GM23338 (cell line): Measurements from ENCODE around the gene MRGPRG. TPM values are rescaled to one million over a fixed set of nuclear protein-coding genes. Genes with fewer than 3 reads are reported as not detected.

Experiments used
- ATAC-seq: fragments of 200-7000 bp; cut with Tn5 transposase; 3 replicates; pipeline ENCODE4 v1.9.1; 2020
- DNase-seq: peaks from one replicate; pipeline ENCODE4 v3.0.0-alpha.2; 2015; ENCODE audit warnings: low spot score
- H2AFZ ChIP-seq: fragments of 200-600 bp; sonication (generic); 2 replicates; pipeline ENCODE4 v1.8.0; 2016; ENCODE audit warnings: antibody characterized with exemption, mild to moderate bottlenecking, moderate library complexity
- H3F3A ChIP-seq: fragments of 200-600 bp; sonication (generic); replicated peaks from 2 replicates; pipeline ENCODE4 v1.8.0; 2017; ENCODE audit warnings: antibody characterized with exemption, mixed run types, low read depth
- H3K27ac ChIP-seq: fragments of 200-600 bp; sonication (generic); 2 replicates; pipeline ENCODE4 v1.6.1; 2016; ENCODE audit warnings: low read depth
- H3K27me3 ChIP-seq: fragments of 200-600 bp; sonication (generic); 2 replicates; pipeline ENCODE4 v1.8.0; 2016; ENCODE audit warnings: mild to moderate bottlenecking, mixed run types, moderate library complexity; ENCODE audit not compliant: insufficient read depth
- H3K36me3 ChIP-seq: fragments of 200-600 bp; sonication (generic); 2 replicates; pipeline ENCODE4 v1.8.0; 2016; ENCODE audit warnings: mild to moderate bottlenecking; ENCODE audit not compliant: insufficient read depth
- H3K4me1 ChIP-seq: fragments of 200-600 bp; sonication (generic); 2 replicates; pipeline ENCODE4 v1.8.0; 2016; ENCODE audit warnings: mild to moderate bottlenecking, moderate library complexity; ENCODE audit not compliant: insufficient read depth
- H3K4me2 ChIP-seq: fragments of 200-600 bp; sonication (generic); 2 replicates; pipeline ENCODE4 v1.7.1; 2017; ENCODE audit warnings: mixed run types
- H3K4me3 ChIP-seq: fragments of 200-600 bp; sonication (generic); 2 replicates; pipeline ENCODE4 v1.6.1; 2016; ENCODE audit warnings: mixed run types
- H3K79me2 ChIP-seq: fragments of 200-600 bp; sonication (generic); replicated peaks from 2 replicates; pipeline ENCODE4 v1.8.0; 2017; ENCODE audit warnings: mild to moderate bottlenecking; ENCODE audit not compliant: insufficient read depth
- H3K9me2 ChIP-seq: fragments of 200-600 bp; sonication (generic); 2 replicates; pipeline ENCODE4 v1.8.0; 2017; ENCODE audit not compliant: insufficient read depth
- H4K20me1 ChIP-seq: fragments of 200-600 bp; sonication (generic); replicated peaks from 2 replicates; pipeline ENCODE4 v1.8.0; 2017; ENCODE audit warnings: mild to moderate bottlenecking; ENCODE audit not compliant: insufficient read depth
- H3K27ac Mint-ChIP-seq: 2 replicates; pipeline ENCODE4 v1.8.0; 2020; ENCODE audit warnings: inconsistent platforms, mild to moderate bottlenecking, moderate library complexity, mixed read lengths
- H3K27me3 Mint-ChIP-seq: 3 replicates; pipeline ENCODE4 v1.8.0; 2022; ENCODE audit warnings: low read depth, mild to moderate bottlenecking, moderate library complexity, mixed read lengths, inconsistent platforms; ENCODE audit not compliant: insufficient read depth, poor library complexity
- H3K36me3 Mint-ChIP-seq: 3 replicates; pipeline ENCODE4 v1.8.0; 2021; ENCODE audit warnings: low read depth, mild to moderate bottlenecking, inconsistent platforms, moderate library complexity, mixed read lengths
- H3K4me1 Mint-ChIP-seq: 3 replicates; pipeline ENCODE4 v1.8.0; 2020; ENCODE audit warnings: mild to moderate bottlenecking, inconsistent platforms, mixed read lengths
- H3K4me3 Mint-ChIP-seq: 3 replicates; pipeline ENCODE4 v1.8.0; 2021; ENCODE audit warnings: moderate library complexity, mild to moderate bottlenecking, inconsistent platforms, mixed read lengths
- H3K9me3 Mint-ChIP-seq: 3 replicates; pipeline ENCODE4 v1.8.0; 2020; ENCODE audit warnings: moderate library complexity, mild to moderate bottlenecking, inconsistent platforms, mixed read lengths
- CREB1 ChIP-seq: fragments of 250-450 bp; sonication (Bioruptor Pico); IDR thresholded peaks from 2 replicates; pipeline ENCODE4 v1.5.0; 2020; ENCODE audit warnings: low read depth, mild to moderate bottlenecking, moderate library complexity
- CTCF ChIP-seq, 2 experiments: fragments of 200-600 bp in 1 of 2; sonication (generic) in 1 of 2; conservative IDR thresholded peaks; 2 replicates each; pipeline versions ENCODE4 v1.5.1 to v1.6.1; 2016 to 2017; ENCODE audit warnings: antibody characterized with exemption in 2 of 2, low read depth in 2 of 2, mild to moderate bottlenecking in 2 of 2, moderate library complexity in 1 of 2
- ETS1 ChIP-seq: IDR thresholded peaks from 2 replicates; pipeline ENCODE4 v1.6.1; 2016; ENCODE audit warnings: antibody characterized with exemption
- EZH2 ChIP-seq: fragments of 200-600 bp; sonication (generic); IDR thresholded peaks from one replicate; pipeline ENCODE4 v1.8.0; 2017; ENCODE audit warnings: antibody characterized with exemption, mild to moderate bottlenecking, low read depth; ENCODE audit not compliant: unreplicated experiment
- EZH2phosphoT487 ChIP-seq: fragments of 200-600 bp; sonication (generic); IDR thresholded peaks from one replicate; pipeline ENCODE4 v1.8.1; 2018; ENCODE audit warnings: antibody characterized with exemption; ENCODE audit not compliant: unreplicated experiment
- JUNB ChIP-seq: IDR thresholded peaks from one replicate; pipeline ENCODE4 v1.6.1; 2016; ENCODE audit warnings: antibody characterized with exemption; ENCODE audit not compliant: unreplicated experiment
- NANOG ChIP-seq: IDR thresholded peaks from 2 replicates; pipeline ENCODE4 v1.6.1; 2016; ENCODE audit warnings: antibody characterized with exemption, borderline replicate concordance
- POLR2AphosphoS5 ChIP-seq: IDR thresholded peaks from 2 replicates; pipeline ENCODE4 v1.6.1; 2016; ENCODE audit warnings: antibody characterized with exemption, low read depth
- REST ChIP-seq: IDR thresholded peaks from one replicate; pipeline ENCODE4 v1.6.1; 2018; ENCODE audit warnings: antibody characterized with exemption; ENCODE audit not compliant: unreplicated experiment
- STAT1 ChIP-seq: IDR thresholded peaks from one replicate; pipeline ENCODE4 v1.6.1; 2016; ENCODE audit warnings: antibody characterized with exemption; ENCODE audit not compliant: unreplicated experiment
- ZNF114 ChIP-seq: fragments of 250-450 bp; sonication (Bioruptor Pico); IDR thresholded peaks from 2 replicates; pipeline ENCODE4 v1.5.0; 2020; ENCODE audit warnings: mild to moderate bottlenecking, moderate library complexity
- ZNF331 ChIP-seq: fragments of 250-450 bp; sonication (Bioruptor Pico); IDR thresholded peaks from 2 replicates; pipeline ENCODE4 v1.5.0; 2020; ENCODE audit warnings: low read depth, mild to moderate bottlenecking, moderate library complexity
- ZNF462 ChIP-seq: fragments of 250-450 bp; sonication (Bioruptor Pico); IDR thresholded peaks from 2 replicates; pipeline ENCODE4 v1.5.0; 2020; ENCODE audit warnings: mild to moderate bottlenecking, moderate library complexity
- polyA plus RNA-seq: library from polyadenylated mRNA; unstranded; fragments of >200 nt; fragmentation: Nextera tagmentation; extraction: Ambion mirVana; gene quantifications from 2 replicates; pipeline ENCODE4 v1.2.1, GENCODE V29; 2016
- total RNA-seq: library from RNA; depleted of rRNA; stranded (reverse); fragments of >200 nt; shearing (Covaris generic); gene quantifications from 2 replicates; pipeline ENCODE4 v1.2.3, GENCODE V29; 2014

The MRGPRG gene
- total and polyA plus RNA-seq, 2 experiments from 2014 or later = not detected

- DNase-seq (no peak), ATAC-seq (no peak)
- Histone ChIP-seq H3K9me2 (0 out of 2 replicates have a peak, but pooled peaks cover 15% of the 10 kb centered on the region), H3K79me2 (no peaks in the 10 kb centered on the region), H4K20me1 (no peaks in the 10 kb centered on the region), H3K4me1 (peaks cover 24% of the 10 kb centered on the region), H2AFZ (peak overlapping the region; percentile 56; the same call in 1 of the 2 replicates), H3K4me3 (no peak overlapping the region), H3K36me3 (no peaks in the 10 kb centered on the region), H3K27ac (no peak overlapping the region), H3K4me2 (no peak overlapping the region), H3F3A (no peaks in the 10 kb centered on the region), H3K27me3 (no peaks in the 10 kb centered on the region)
- Mint-ChIP-seq H3K4me3 (no peak overlapping the region), H3K36me3 (peaks cover 2% of the 10 kb centered on the region; the same call in 1 of the 3 replicates), H3K9me3 (peaks cover 6% of the 10 kb centered on the region; the same call in 2 of the 3 replicates), H3K4me1 (peaks cover 21% of the 10 kb centered on the region; the same call in 2 of the 3 replicates), H3K27me3 (peaks cover 5% of the 10 kb centered on the region), H3K27ac (no peak overlapping the region)
- TF ChIP-seq POLR2AphosphoS5 (no peak), ETS1 (no peak), ZNF462 (CRISPR knock-in tag) (no peak), STAT1 (no peak), CREB1 (no peak), CTCF (conservative IDR thresholded peaks at IDR 0.05; ENCODE audit: low read depth in 2 of 2) (no peak), ZNF331 (CRISPR knock-in tag) (no peak), NANOG (no peak), ZNF114 (no peak), EZH2 (no peak), REST (no peak), JUNB (no peak), EZH2phosphoT487 (no peak)
Observed at GRCh38 chr11:3237119-3237518, 18.5 kb upstream of the MRGPRG start.
